HG03432 (cell line): ENCODE data around the gene SIM2.

Experiments
- ATAC-seq: cut with Tn5 transposase; IDR thresholded peaks from one replicate; pipeline ENCODE4 v1.9.1; 2021; ENCODE audit warnings: mild to moderate bottlenecking, moderate library complexity; ENCODE audit not compliant: unreplicated experiment

The SIM2 gene

DNA sequence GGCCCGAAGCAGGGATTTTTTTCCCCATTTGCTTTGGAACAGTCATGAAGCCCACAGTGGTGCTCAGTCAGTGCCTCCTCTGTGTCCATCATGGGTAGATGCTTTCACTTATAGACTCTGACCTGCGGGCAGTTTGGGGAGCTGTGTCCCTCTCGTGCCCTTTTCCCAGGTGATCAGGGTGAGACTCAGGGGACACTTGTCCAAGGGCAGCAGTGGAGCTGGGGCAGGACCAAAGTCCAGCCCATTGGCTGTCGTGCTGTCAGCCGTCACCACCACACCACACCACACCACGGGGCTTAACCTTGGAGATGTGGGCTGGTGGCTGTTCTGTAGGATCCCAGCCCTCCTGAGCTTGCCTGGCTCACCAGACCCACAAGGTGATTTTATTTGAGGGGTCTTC is 34.9 kb downstream of the SIM2 start:
- no peak for ATAC-seq

DNA sequence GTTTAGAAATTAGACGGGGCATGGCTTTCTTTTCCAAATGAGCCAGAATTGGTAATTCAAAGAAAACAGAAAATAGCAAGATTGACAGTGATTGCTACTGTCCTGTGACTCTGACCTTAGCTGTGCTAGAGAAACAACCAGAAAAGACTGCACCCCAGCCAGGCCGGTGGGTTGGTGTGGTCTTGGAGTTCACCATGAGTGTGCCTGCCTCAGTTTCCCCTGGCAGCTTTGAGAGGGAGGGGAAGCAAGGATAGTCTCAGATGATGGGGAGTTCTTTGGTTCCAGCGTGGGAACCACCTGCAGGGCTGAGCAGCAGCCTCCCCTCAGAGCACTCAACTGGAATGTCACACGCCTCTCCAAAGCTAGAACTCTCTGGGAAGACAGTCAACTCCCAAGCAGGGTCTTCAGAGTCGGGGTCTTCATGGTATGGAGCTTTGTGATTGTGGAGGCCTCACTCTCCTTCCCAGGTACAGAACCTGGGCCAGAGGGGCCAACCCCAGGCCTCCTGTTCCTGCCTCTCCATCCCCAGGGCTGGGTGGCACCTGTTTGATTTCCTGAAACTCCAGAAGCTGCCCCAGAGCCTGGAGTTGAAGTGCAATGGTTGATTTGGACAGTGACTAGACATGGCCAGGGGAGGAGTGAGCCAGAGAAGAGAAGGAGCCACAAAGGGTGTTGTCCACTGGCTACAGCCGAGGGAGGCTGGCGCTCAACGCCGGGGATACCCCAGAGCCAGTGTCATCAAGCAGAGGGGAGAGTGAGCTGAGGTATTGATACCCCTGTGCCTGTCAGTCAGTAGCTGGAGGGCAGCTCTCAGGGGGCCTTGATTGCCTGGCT is 35.7 kb downstream of the SIM2 start:
- no peak for ATAC-seq

DNA sequence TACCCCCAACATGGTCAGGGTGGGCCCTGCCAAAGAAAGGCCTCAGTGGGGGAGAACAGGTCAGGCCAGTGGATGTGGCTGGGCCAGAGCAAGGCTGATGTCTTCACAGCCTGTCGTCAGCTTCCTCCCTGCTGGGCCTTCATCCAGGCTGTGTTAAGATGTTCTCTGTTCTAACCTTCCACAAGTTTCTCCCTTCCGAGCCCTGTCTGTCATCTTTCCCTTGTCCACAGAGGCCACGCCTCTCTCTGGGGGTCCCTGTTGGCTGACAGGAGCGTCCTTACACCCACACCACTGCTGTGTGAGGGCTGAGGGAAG is 36.2 kb downstream of the SIM2 start:
- no peak for ATAC-seq

DNA sequence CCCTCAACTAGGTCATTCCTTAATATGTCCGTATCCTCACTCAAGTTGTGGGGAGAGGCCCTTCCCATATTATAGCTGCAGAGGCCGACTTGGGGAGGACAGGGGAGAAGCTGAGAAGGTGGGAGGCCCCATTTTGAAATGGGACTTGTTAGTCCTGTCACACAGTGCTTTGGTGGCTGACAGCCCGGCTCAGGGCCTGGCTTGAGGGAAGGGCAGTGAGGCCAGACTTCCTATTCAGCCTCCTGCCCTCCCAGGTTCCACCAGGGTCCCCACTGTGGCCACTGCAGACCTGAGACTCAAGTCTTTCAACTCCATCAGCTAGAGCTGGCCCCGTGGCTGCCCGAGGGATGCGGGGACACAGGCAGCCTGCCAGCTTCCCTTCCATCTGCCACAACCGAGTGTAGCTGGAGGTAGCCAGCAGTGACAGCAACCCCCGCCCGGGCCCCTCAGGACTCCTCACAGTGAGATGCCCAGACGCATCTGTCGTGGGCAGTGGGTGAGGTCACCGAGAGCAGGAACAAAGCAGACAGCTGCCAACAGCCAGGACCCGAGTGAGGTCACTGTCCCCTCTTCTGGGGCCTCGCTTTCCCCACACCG is 36.9 kb downstream of the SIM2 start:
- ATAC-seq = no peak

DNA sequence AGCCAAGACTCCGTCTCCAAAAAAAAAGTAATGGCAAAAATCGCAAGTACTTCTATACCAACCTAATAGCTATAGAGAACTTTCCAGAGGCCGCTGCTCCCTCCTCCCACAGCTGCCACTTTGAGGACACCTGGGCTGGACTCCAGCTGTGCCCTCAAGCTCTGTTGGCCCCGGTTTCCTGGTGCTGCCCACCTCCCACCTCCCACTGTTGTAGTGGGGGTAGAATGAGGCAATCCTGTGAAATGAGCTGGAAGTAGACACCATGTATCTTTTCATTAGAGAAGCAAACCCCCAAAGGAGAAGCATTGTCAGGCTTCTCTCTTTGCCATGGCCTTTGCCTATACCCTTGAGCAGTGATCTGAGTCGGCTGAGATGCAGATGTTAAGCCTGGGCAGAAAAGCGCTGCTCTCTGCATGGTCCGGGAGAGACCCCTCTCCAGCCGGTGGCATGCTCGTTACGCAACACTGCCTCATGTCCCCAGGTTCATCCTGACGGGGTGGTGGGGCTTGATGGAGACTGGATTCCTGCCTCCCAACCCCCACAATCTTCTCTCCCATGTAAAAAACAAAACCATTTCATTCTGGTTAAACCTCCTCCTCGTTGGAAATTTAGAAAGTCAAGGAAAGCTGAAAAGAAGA is 39.7 kb downstream of the SIM2 start:
- ATAC-seq = no peak

DNA sequence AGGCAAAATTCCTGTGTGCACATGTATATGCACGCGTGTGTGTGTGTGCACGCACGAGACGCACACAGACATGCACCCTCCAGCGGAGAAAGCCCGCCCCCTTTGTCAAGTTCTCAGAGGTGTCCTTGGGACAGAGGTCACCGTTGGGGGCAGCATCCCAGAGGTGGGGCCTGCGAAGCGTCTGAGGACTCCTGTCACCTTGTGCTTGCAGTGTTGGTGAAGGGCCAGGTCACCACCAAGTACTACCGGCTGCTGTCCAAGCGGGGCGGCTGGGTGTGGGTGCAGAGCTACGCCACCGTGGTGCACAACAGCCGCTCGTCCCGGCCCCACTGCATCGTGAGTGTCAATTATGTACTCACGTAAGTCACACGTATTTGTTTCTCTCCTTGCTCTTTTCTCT is 42.6 kb downstream of the SIM2 start:
- no peak for ATAC-seq

DNA sequence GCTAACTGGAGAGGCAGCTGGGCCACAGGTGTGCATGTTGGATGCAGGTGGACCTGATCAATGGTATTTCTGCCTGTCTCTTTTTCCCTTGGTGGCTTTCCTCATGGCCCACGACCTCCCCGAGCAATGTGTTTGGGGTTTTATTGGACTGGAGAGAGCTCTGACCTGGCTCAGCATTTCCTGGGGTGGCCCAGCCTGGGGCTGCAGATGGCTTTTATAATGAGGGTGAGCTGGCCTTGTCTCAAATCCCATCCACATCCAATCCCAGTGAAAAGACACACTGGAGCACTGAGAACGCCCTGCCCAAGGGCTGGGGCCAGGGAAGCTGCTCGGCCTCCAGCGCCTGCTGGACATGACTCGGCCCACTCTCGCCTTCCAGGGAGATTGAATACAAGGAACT is 44.1 kb downstream of the SIM2 start:
- ATAC-seq = no peak

DNA sequence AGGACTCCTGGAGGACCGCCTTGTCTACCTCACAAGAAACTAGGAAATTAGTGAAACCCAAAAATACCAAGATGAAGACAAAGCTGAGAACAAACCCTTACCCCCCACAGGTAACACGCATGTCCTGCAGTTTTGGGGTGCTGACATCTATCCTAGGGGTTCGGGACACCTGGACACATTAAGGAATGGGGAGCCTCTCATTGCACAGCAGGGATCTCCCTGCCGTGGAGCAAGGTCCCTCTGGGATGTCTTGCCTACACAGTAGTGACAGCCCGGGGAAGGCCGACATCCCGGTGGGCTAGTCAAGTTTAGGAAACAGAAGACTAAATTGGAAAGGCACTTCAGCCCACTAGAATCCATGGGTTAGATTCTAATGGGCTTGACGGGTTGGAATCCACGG is 44.5 kb downstream of the SIM2 start:
- no peak for ATAC-seq

DNA sequence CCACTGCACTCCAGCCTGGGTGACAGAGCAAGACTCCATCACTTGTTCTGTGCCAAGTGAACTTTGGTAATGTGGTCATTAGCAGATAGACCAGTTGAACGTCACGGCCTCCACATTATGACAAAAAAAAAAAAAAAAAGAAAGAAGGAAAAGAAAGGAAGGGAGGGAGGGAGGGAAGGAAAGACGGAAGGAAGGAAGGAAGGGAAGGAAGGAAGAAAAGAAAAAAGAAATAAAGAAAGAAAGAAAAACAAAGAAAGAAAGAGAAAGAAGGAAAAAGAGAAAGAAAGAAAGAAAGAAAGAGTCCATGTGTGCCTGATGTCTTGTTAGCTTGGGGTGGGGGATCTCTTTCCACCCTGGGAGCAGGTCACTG is 45.3 kb downstream of the SIM2 start:
- no peak for ATAC-seq

DNA sequence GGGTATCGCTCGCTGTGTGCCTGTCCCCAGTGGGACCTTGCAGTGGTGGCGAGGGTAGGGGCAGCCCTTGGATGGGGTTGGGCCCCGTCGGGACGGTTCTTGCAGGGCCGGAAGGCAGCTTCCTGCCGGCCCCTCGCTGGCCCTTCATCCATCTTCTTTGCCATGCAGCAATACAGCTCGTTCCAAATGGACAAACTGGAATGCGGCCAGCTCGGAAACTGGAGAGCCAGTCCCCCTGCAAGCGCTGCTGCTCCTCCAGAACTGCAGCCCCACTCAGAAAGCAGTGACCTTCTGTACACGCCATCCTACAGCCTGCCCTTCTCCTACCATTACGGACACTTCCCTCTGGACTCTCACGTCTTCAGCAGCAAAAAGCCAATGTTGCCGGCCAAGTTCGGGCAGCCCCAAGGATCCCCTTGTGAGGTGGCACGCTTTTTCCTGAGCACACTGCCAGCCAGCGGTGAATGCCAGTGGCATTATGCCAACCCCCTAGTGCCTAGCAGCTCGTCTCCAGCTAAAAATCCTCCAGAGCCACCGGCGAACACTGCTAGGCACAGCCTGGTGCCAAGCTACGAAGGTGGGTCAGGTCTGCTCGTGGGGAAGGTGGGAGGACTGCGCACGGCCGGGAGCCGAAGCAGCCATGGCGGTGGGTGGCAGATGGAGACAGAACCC is 45.8 kb downstream of the SIM2 start:
- no peak for ATAC-seq

DNA sequence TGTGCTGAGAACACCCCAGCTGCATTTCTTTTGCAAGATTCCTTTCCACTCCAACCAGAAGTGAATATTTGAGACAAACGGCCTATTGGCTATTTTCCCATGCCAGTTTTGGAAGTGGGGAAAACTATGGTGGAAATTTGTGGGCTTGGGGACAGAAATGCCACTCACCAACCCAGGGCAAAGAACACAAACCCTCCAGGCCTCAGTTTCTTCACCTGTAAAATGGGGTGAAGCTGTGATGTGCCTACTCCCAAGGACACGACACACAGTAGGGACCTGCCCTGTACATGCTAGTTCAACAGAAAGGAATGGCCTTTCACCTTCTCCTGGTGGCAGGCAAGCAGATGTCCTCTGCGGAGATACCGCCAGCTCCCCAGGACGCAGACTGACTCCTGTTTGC is 46.5 kb downstream of the SIM2 start:
- ATAC-seq = no peak

DNA sequence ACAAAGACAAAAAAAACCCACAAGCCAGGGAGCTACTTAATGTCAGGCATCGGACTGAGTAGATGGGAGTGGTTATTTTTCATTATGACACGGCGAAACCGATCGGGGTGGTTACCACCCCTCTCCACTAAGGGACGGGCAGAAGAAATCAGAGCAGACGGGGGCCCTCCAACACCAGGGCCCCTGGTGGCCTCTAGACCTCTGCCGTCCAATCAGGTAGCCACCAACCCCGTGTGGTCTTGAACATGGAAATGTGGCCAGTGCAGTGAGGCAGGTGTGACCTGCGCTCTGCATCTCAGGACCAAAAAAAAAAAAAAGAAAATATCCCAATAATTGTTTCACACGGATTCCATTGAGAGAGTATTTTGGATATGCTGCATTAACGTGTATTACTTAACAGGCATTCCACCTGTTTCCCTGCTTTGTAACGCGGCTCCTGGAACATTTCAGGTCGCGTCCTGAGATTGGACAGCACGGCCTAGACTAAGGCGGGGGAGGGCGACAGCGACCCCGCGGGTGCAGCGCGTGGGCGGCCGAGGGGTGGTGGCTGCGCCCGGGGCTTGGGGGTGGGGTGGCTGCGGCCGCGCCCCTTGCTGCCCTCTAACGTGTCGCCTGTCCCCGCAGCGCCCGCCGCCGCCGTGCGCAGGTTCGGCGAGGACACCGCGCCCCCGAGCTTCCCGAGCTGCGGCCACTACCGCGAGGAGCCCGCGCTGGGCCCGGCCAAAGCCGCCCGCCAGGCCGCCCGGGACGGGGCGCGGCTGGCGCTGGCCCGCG is 48.3 kb downstream of the SIM2 start:
- no peak for ATAC-seq

DNA sequence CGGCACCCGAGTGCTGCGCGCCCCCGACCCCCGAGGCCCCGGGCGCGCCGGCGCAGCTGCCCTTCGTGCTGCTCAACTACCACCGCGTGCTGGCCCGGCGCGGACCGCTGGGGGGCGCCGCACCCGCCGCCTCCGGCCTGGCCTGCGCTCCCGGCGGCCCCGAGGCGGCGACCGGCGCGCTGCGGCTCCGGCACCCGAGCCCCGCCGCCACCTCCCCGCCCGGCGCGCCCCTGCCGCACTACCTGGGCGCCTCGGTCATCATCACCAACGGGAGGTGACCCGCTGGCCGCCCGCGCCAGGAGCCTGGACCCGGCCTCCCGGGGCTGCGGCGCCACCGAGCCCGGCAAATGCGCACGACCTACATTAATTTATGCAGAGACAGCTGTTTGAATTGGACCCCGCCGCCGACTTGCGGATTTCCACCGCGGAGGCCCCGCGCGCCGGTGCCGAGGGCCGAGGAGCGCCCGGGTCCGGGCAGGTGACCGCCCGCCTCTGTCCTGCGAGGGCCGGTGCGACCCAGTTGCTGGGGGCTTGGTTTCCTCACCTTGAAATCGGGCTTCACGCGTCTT is 49.0 kb downstream of the SIM2 start:
- no peak for ATAC-seq

DNA sequence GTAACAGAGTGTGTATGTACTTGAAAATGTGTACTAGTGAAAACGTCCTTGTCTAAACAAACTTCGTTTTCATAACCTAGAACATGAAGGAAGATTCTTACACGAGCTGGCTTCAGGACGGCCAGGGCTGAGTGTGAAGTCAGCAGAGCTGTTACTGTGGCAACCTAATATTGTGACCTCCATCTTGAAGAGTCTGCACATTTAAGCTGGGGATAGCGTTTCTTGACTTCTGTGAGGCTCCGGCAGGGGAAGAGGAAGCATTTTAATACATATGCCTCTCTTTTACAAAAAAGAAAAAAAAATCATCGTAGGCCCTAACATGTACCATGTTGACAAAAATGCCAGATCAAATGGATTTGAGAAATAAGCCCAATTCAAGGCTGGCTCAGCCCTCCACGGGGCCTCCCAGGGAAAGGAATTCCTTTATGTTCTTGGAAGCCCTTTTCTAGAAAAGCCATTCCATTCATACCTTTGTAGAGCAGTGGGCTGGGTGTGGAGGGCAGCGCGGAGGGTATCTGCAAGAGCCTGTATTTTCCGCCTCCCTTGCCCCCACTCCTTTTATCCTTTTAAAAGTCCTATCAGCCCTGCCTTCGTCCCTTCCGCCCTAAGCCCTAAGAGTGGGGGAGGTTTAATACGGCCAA is 51.1 kb downstream of the SIM2 start:
- ATAC-seq = no peak

DNA sequence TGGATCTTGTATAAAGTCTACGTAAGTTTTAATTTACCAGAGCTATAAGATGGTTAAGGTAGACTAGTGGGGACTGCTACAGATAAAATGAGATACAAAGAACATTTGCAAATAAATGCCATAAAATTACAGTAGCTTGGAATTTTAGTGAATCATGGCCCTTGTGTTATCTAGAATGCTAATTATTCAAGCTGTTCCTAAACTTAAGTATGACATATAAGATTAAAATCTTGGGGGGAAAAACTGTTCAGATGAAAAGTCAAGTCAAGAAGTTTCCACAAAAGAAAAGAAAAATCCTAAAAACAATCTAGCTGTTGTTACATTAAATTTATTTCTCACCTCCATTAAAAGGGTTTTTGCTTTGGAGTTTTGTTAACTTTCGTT is 51.7 kb downstream of the SIM2 start:
- ATAC-seq = no peak

DNA sequence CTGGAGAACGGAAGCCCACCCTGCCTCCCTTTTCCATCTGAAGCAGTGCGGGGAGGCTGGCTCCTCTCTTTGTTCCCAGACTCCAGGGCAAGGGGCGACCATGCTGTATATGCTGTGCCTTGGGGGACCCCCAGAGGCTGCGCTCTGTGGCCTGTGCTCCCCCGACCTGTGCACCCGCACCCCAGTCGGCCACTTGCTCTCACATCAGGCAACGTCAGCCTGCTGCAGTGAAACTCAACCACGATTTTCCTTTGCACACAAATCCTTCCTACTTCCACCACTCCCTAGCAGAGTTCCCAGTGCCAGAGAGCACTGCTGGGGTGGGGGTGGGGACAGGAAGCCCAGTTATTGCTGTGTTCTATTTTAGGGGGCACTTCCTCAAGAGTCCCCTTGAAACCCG is 52.5 kb downstream of the SIM2 start:
- ATAC-seq = no peak

DNA sequence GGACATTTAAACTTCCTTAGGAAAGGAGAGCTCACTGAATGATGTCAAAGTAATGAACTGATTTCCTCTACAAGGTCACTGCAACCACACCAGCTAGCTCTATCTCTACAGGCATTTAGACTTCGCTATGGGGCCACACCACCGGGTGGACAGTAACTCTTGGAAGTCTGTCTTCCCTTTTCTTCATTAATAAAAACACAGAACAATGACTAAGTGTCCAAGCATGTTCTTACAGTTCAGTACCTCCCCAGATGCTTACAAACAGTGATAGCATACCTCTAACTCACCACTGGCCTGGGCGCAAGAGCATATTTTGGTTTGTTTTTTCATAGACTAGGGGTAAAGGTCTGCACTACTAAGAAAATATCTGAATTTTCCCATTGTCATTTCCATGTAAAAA is 54.6 kb downstream of the SIM2 start:
- ATAC-seq = no peak

DNA sequence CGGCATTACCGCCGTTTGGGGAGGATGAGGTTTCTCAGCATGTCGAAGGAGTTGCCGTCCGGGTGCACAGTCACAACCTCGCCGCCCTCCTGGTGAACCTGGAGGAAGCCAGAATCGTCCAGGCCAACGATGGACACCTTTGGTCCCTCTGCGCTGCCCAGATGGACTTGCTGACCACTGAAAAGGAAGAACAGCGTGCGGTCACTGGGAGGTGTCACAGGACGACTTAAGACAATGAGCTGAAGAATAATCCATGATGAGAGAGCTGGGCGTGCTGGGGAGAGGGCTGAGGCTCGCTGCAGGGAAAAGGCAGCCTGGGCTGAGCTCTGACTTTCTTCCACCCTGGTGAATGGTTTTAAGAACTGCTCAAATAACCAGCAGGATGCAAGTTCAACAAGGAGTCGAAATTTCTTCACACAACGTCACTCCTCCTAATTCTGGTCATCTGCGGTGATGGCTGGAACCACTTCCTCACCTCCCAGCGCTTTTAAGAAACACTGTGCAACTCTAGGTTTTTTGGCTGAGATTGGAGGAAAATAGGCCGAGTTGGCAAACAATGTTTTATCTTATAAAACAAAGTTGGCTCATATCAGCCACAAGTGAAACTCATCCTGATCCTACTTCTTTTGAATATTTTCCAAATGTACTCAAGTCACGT is 55.5 kb downstream of the SIM2 start:
- ATAC-seq = no peak

DNA sequence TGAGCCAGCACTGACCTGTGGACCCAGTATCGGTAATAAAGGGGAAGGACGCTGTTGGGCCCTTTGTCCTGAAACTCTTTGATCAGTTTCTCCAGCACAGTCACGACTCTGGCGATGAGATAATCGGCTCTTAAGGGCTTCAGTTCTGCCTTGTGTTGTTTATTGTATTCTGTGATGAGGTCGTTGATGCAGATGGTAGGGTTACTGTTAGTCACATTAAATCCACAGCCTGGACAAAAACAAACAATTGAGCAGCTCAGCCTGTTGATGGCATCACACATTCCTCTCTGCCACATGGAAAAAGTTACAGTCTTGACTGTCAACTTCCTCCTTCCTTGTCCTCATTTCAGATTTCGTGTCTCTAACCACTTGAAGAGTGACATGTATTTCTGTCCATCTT is 57.6 kb downstream of the SIM2 start:
- ATAC-seq = no peak

DNA sequence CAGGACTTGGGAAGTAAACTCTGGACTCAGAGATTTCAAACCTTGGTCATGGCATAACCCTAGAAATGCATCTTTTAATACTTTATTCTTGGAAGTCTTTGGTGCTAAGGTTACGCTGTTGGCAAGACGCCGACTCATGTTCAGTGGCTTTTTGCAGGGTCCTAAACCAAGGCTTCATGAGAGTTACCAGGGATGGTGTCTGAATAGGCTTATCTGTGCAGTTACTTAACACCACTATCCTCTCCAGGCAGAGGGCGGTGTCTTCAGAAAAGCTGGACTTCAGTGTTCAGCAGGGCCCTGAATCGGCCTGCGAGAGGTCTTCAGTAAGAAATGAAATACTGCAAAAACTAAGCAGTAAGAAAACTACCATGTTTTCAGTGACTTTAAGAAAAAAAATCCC is 58.3 kb downstream of the SIM2 start:
- no peak for ATAC-seq
